NAMALWA (cell line): Measurements from ENCODE around the gene FAM149B1.

ENCODE experiments used
- DNase-seq: peaks from one replicate; pipeline ENCODE4 v3.0.0-alpha.2; 2015; ENCODE audit warnings: low spot score

Gene FAM149B1

GRCh38 chr10:73174148-73174925, 6.4 kb downstream of the FAM149B1 start:
- DNase-seq = no peak

- no peak for DNase-seq
Measured at GRCh38 chr10:73182568-73182967, 14.6 kb downstream of the FAM149B1 start.

DNA sequence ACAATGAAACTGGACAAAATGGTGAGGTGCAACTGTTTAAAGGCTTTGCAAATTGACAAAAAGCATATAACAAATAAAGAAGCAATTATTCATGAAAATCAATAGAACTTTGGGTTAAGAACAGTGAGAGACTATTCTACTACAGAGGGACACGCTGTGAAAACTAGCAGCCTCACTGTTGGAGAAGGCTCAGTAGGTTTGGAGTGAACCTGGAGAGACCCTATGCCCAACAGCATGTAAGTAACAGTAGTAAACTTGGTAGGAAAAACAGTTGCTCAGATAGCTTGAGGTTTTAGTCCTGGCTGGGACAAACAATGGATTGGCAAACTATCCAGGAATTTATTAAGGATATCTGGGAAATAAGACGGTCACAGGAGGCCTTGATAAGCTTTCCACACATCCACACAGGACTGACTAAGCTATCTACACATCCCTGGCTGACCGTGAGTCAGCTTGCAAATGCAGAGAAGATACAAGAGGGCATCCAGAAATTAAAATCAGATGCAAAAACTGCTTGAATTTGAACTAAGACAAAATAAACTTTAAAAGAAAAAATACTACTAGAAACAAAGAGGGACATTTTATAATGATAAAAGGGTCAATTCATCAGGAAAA, 15.9 kb downstream of the FAM149B1 start:
- no peak for DNase-seq

DNA sequence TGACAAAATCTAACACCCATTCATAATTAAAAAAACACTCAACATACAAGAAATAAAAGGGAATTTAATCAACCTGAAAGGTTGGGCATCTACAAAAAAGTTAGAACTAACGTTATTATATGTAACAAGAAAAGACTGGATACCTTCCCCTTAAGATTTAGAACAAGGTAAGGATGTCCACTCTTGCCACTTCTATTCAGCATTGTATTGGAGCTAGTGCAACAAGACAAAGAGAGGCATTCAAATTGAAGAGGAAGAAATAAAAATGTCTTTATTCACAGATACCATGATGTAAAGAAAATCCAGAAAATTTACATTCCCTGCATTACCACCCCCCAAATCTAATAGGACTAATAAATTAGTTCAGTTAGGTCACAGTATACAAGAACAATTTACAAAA, 18.3 kb downstream of the FAM149B1 start:
- no peak for DNase-seq

DNA sequence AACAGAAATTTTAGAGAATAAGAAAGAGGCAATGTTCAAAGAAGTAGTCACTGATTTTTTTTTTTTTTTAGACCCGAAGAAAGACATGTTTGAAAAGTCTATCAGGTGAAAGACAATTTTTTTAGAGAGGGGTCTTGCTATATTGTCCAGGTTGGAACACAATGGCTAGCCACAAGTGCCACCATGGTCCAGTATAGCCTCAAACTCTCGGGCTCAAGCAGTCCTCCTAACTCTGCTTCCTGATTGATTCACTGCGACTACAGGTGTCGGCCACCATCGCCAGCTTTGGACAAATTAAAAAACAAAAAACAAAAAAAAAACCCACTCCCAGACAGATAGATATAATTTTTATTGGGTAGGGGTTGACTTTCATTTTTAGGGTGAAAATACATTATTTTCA, 22.3 kb downstream of the FAM149B1 start:
- DNase-seq = no peak

DNA sequence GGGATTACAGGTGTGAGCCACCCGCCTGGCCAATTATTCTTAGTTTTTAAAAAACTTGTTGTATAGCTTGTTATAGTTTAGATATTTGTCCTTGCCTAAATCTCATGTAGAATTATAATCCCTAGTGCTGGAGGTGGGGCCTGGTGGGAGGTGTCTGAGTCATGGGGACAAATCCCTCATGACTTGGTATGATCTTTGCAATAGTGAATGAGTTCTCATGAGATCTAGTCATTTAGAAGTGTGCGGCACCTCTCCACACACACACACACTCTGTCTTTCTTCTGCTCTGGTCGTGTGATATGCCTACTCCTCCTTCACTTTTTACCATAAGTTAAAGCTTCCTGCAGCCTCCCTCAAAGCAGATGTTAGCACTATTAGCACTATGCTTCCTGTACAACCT, 37.2 kb downstream of the FAM149B1 start:
- no peak for DNase-seq

DNA sequence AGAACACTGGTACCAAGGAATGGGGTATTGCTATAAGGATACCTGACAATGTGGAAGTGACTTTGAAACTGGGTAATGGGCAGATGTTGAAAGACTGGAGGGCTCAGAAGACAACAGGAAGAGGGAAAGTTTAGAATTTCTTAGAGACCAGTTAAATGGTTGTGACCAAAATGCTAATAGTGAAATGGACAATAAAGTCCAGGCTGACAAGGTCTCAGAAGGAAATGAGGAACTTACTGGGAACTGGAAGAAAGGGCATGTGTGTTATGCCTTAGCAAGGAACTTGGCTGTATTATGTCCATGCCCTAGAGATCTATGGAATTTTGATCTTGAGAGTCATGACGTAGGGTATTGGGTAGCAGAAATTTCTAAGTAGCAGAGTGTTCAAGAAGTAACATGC, 38.0 kb downstream of the FAM149B1 start:
- no peak for DNase-seq

DNA sequence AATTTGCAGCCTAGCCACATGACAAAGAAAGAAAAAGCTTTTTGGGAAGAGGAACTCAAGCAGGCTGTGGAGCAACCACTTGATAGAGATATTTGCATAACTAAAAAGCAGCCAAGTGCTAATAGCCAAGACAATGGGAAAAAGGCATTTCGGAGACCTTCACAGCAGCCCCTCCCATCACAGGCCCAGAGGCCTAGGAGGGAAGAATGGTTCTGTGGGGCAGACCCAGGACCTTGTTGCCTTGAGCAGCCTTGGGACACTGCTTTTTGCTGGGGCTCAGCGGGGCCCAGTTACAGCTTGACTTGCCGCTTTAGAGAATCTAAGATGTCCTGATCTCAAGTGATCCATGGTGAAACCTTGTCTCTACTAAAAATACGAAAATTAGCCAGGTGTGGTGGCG, 38.5 kb downstream of the FAM149B1 start:
- DNase-seq = no peak

DNA sequence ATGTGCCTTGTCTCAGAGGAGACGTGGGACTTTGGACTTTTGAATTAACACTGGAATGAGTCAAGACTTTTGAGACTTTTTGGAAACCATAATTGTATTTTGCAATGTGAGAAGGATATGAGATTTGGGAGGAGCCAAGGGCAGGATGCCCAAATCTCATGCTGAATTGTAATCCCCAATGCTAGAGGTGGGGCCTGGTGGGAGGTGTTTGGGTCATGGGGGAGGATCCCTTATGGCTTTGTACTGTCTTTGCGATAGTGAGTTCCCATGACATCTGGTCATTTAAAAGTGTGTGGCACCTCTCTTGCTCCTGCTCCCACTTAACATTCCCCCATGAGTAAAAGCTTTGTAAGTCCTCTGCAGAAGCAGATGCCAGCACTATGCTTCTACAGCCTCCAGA, 40.0 kb downstream of the FAM149B1 start:
- no peak for DNase-seq

- DNase-seq = no peak
Measured at GRCh38 chr10:73209705-73210104, 41.8 kb downstream of the FAM149B1 start.

DNA sequence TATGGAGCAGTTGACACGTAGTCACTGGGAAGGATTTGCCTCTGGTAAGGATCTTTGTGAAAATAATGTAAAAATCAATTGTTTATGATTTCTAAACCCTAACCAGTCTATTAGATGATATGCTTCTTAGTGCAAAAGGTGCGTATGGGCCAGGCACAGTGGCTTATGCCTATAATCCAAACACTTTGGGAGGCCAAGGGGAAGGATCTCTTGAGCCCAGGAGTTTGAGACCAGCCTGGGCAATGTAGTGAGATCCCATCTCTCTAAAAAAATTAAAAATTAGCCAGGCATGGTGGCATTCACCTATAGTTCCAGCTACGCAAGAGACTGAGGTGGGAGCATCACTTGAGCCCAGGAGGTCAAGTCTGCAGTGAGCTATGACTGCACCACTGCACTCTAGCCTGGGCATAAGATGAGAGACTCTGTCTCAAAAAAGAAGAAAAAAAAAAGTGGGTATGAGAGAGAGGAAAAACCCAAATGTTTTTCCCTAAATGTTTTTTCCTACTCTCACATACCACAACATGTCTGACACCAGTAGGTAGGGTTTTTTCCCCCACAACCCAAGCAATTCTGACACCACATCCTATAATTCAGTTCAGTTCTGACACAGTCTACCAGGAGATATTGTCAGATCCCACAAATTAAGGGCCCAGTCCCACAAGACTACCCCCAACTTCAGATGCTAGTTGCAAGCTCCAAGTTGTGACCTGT, 42.6 kb downstream of the FAM149B1 start:
- DNase-seq = no peak

GRCh38 chr10:73211106-73211811, 43.3 kb downstream of the FAM149B1 start:
- no peak for DNase-seq

- DNase-seq = no peak
Measured at GRCh38 chr10:73215749-73216148, 47.8 kb downstream of the FAM149B1 start.

DNA sequence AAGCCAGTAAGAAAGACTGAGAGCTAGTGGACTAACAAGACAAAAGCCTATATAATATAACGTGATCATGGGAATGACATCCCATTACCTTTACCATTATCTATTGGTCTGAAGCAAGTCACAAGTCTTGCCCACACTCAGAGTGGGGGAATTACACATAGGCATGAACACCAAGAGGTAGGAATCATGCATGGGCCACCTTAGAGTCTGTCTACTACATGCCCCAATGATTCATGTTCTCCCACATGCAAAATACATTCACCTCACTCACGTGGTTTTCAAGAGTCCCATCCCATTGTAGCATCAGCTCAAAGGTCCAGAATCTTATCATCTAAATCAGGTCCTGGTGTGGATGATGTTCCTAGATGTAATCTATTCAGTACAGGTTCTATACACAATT, 49.7 kb downstream of the FAM149B1 start:
- no peak for DNase-seq

- DNase-seq = peak; percentile 43
Measured at GRCh38 chr10:73218431-73219191, 50.7 kb downstream of the FAM149B1 start.

DNA sequence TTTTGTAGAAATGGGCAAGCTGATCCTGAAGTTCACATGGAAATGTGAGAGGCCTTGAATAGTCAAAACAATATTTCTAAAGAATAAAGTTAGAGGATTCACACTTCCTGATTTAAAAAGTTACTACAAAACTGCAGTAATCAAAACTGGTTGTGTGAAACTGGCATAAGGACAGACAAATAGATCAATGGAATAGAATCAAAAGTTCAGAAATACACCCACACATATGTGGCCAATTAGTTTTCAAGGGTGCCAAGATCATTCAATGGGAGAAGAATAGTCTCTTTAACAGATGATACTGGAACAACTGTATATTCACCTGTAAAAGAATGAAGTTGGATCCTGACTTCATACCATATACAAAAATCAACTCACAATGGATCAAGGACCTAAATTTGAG, 51.5 kb downstream of the FAM149B1 start:
- DNase-seq = no peak

GRCh38 chr10:73220989-73221388, 53.1 kb downstream of the FAM149B1 start:
- DNase-seq = no peak

DNA sequence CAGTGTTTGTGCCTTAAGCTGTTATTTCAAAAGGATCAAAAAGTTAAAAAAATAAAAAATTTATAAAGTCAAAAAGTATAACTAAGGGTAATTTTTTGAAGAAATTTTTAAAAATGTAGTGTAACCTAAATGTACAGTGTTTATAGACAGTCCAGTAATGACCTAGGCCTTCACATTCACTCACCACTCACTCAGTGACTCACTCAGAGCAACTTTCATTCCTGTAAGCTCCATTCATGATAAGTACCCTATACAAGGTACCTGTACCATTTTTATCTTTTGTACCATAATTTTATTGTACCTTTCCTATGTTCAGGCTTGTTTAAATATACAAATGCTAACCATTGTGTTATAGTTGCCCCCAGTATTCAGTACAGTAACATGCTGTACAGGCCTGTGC, 57.6 kb downstream of the FAM149B1 start:
- DNase-seq = no peak

DNA sequence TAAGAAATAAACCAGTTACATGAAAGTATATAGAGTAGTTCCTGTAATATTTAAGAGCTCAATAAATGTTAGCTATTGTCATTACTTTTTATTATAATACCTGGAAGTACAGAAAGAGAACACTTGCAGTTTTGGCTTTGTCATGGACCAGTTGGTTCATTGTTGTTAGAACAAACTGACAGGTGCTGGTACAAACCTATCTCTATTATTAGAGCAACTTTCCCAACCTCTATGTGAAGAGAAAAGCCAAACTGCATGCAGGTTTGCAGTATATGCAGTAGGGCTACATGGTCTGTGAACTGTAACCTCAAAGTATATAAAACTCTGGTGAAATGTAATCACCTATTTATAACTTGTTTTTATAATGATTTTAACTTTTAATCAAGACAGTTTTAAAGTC, 58.7 kb downstream of the FAM149B1 start:
- DNase-seq = no peak

- no peak for DNase-seq
Measured at GRCh38 chr10:73228247-73228646, 60.3 kb downstream of the FAM149B1 start.

- DNase-seq = no peak
Measured at GRCh38 chr10:73229567-73229966, 61.6 kb downstream of the FAM149B1 start.

DNA sequence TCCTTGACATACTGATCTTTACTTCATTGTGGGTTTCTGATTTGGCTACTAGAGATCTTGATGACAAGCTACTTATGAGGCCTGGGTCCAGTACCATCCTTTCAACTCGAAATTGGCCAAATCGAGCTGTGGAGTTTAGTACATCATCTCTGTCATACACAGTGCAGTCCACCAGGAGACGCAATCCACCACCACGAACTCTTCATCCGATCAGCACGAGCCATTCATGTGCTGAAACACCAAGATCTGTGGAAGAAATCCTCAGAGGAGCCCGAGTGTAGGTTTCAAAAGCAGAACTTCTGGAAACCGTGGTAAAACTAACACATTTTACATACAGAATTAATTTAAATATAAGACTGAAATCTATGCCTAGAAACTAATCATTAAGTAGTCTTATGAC, 65.0 kb downstream of the FAM149B1 start:
- DNase-seq = peak; percentile 8
